ENCODE results near the gene LGALS4. TPM values are rescaled to one million over a fixed set of nuclear protein-coding genes. Genes with fewer than 3 reads are reported as not detected.
"Not testable (repeated sequence)": the region's sequence is repeated elsewhere in the genome, so short reads cannot be mapped to it uniquely, and the experiment has no call there.

The LGALS4 gene
- total and polyA plus RNA-seq, 10 donors, result 1.1 to 9.6 (median 3.1) TPM

DNA sequence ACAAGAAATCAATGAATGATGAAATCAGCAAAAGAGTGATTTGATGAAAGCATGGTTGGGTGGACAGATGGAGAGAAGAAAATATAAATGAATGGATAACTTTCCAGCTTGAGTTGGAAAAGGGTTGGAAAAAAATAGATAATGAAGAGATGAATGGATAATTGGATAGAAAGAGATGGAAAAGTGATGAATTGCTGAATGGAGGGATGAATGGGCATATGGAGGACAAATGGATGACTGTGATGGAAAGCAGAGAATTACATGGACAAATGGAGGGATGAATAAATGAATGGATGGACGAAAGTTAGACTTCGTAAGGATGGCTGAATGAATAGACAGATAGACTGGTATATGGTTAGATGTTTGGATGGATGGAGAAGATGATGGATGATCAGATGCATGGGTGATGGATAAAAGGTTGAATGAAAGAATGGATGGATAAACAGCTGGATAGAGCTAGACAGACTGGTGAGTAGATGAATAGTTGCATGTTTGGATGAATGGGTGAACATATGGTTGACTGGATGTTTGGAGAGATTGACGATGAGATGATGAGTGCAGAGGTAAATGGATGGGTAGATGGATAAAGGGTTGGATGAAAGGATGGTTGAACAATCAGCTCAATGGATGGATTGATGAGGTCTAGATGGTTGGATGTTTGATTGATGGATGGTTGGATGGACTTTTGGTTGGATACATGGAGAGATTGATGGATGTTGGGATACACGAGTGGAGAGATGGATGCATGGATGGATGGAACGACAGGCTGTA is 12.0 kb downstream of the LGALS4 start:
- intact Hi-C loops (cut with DNase I; ENCODE audit: low total_unique reads), result no loop called here
- Histone ChIP-seq H3K4me3 (no peak overlapping the region), H3K27me3 (replicated peaks in 1 of 7) (no peaks in the 10 kb centered on the region), H3K9me3 (no peaks in the 10 kb centered on the region), H3K27ac (no peak overlapping the region), H3K4me1 (peaks cover 0 to 13% (median 8%) of the 10 kb centered on the region in 6 donors), H3K36me3 (peaks cover 0 to 30% (median 8%) of the 10 kb centered on the region in 6 donors)
- WGBS, 5 donors, result 87 to 96% (median 95%) methylated on average over 5 of the region's 5 CpGs
- no peak for DNase-seq
- no peak for TF ChIP-seq POLR2A (IDR thresholded peaks at IDR 0.05)
- TF ChIP-seq, protein P1, sequence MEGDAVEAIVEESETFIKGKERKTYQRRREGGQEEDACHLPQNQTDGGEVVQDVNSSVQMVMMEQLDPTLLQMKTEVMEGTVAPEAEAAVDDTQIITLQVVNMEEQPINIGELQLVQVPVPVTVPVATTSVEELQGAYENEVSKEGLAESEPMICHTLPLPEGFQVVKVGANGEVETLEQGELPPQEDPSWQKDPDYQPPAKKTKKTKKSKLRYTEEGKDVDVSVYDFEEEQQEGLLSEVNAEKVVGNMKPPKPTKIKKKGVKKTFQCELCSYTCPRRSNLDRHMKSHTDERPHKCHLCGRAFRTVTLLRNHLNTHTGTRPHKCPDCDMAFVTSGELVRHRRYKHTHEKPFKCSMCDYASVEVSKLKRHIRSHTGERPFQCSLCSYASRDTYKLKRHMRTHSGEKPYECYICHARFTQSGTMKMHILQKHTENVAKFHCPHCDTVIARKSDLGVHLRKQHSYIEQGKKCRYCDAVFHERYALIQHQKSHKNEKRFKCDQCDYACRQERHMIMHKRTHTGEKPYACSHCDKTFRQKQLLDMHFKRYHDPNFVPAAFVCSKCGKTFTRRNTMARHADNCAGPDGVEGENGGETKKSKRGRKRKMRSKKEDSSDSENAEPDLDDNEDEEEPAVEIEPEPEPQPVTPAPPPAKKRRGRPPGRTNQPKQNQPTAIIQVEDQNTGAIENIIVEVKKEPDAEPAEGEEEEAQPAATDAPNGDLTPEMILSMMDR (IDR thresholded peaks at IDR 0.05 in 8 of 11, conservative IDR thresholded peaks at IDR 0.05 in 3 of 11), result no peak
- TF ChIP-seq POLR2AphosphoS5 (IDR thresholded peaks at IDR 0.05), result no peak

DNA sequence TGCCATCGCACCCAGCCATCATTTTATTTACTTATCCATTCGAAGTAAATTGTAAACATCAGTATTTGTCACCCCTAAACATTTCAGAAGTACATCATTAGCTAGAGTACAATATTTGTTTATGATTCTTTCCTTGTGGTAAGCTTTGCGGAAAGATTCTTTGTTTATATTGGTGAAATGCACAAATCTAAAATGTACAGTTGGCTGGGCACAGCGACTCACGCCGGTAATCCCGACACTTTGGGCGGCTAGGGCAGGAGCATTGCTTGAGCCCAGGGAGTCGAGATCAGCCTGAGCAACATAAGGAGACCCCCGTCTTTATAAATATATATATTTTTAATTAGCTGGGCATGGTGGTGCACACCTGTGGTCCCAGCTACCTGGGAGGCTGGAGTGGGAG is 13.6 kb downstream of the LGALS4 start:
- DNase-seq, result peak; percentile 15
- Histone ChIP-seq H3K36me3 (peaks cover 0 to 30% (median 8%) of the 10 kb centered on the region in 6 donors), H3K27me3 (replicated peaks in 1 of 7) (no peaks in the 10 kb centered on the region), H3K4me3 (no peak overlapping the region), H3K4me1 (peaks cover 0 to under 1% (median 0%) of the 10 kb centered on the region in 6 donors), H3K9me3 (no peaks in the 10 kb centered on the region), H3K27ac (no peak overlapping the region)
- TF ChIP-seq POLR2AphosphoS5 (IDR thresholded peaks at IDR 0.05) (no peak), POLR2A (IDR thresholded peaks at IDR 0.05) (no peak)
- TF ChIP-seq, protein P1 (IDR thresholded peaks at IDR 0.05 in 8 of 11, conservative IDR thresholded peaks at IDR 0.05 in 3 of 11), result no peak
- intact Hi-C loops (cut with DNase I; ENCODE audit: low total_unique reads), result no loop called here
- 93 to 98% (median 95%) methylated on average over 10 of the region's 10 CpGs for WGBS, 5 donors

DNA sequence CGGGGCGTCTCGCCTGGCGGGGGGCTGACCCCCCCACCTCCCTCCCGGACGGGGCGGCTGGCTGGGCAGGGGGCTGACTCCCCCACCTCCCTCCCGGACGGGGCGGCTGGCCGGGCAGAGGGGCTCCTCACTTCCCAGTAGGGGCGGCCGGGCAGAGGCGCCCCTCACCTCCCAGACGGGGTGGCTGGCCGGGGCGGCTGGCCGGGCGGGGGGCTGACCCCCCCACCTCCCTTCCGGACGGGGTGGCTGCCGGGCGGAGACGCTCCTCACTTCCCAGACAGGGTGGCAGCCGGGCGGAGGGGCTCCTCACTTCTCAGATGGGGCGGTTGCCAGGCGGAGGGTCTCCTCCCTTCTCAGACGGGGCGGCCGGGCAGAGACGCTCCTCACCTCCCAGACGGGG is 15.0 kb downstream of the LGALS4 start:
- Histone ChIP-seq H3K4me1 (peaks cover 0 to 13% (median 4%) of the 10 kb centered on the region in 6 donors), H3K36me3 (peaks cover 0 to 21% (median 6%) of the 10 kb centered on the region in 6 donors)
- DNase-seq; H3K9me3 ChIP-seq; H3K27ac ChIP-seq; H3K27me3 ChIP-seq (replicated peaks in 1 of 7); H3K4me3 ChIP-seq; intact Hi-C loops (cut with DNase I; ENCODE audit: low total_unique reads): not testable (repeated sequence)
- WGBS, 5 donors, result 94 to 95% (median 95%) methylated on average over 11 to 30 of the region's 33 CpGs; no CpG with 5 or more reads in 2 of the 5 donors

DNA sequence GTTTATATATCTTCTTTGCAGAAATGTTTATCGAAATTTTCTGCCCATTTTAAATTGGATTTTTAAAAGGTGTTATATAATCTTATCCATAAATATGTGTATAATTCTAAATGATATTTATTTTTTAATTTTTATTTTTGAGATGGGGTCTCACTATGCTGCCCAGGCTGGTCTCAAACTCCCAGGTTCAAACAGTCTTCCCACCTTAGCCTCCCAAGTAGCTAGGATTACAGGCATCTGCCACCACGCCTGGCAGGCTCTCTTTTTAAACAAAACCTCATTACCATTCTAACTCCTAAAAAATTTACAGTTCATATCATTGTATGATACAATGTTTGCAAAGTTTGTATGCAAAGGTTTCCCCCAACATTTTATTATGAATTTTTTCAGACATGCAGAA is 16.6 kb downstream of the LGALS4 start:
- Histone ChIP-seq H3K36me3 (peaks cover 0 to 6% (median under 1%) of the 10 kb centered on the region in 6 donors), H3K27me3 (replicated peaks in 1 of 7) (peaks cover 0 to 5% (median 0%) of the 10 kb centered on the region in 7 donors), H3K27ac (no peak overlapping the region), H3K9me3 (no peaks in the 10 kb centered on the region), H3K4me3 (no peak overlapping the region), H3K4me1 (peaks cover 0 to 20% (median 10%) of the 10 kb centered on the region in 6 donors)
- TF ChIP-seq, protein P1 (IDR thresholded peaks at IDR 0.05 in 8 of 11, conservative IDR thresholded peaks at IDR 0.05 in 3 of 11), result no peak
- TF ChIP-seq POLR2A (IDR thresholded peaks at IDR 0.05) (no peak), POLR2AphosphoS5 (IDR thresholded peaks at IDR 0.05) (no peak)
- no peak for DNase-seq
- 47 to 87% (median 68%) methylated on average over 2 of the region's 2 CpGs for WGBS, 5 donors
- intact Hi-C loops (cut with DNase I; ENCODE audit: low total_unique reads), result no loop called here

Measured in spleen (tissue), 11 donors.